ENCODE results near the gene FGGY. TPM values are rescaled to one million over a fixed set of nuclear protein-coding genes. Genes with fewer than 3 reads are reported as not detected.

Gene FGGY
- total RNA-seq, 2 donors from 2014 or later: 16.0 to 21.8 TPM

DNA sequence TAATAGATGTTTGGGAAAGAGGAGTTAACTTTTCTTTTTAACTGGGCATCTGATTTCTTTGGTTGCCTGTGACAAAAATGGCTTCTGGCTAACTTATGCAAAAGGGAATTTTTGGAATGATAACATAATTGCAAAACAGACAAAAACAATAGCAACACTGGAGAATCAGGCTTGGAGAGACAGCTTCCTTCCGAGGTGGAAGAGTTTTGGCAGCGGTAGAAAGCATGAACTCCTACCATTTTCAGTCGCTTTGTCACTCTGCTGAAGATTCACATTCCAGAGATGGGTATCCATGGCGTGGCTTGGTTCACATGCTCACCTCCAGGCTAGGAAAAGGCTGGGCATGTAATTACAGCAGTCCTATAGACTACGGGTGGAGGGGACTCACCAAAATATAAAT, 17.2 kb upstream of the FGGY start:
- DNase-seq (ENCODE audit: low spot score): no peak
- H3K9me3 ChIP-seq: no peaks in the 10 kb centered on the region

GRCh38 chr1:59282951-59283350, 13.9 kb upstream of the FGGY start:
- DNase-seq (ENCODE audit: low spot score): no peak
- H3K36me3 ChIP-seq: no peaks in the 10 kb centered on the region
- no peak overlapping the region for H3K4me3 ChIP-seq
- no peaks in the 10 kb centered on the region for H3K27me3 ChIP-seq
- TF ChIP-seq CTCF (IDR thresholded peaks at IDR 0.05): no peak
- no peaks in the 10 kb centered on the region for H3K4me1 ChIP-seq
- H3K9me3 ChIP-seq: no peaks in the 10 kb centered on the region
- H3K27ac ChIP-seq: no peak overlapping the region

More for the DNA sequence above, 17.2 kb upstream of the FGGY start:
- Histone ChIP-seq H3K27me3 (no peaks in the 10 kb centered on the region), H3K36me3 (no peaks in the 10 kb centered on the region), H3K4me3 (no peak overlapping the region), H3K4me1 (no peaks in the 10 kb centered on the region), H3K27ac (no peak overlapping the region)
- no peak for TF ChIP-seq CTCF (IDR thresholded peaks at IDR 0.05)

- Histone ChIP-seq H3K4me1 (no peaks in the 10 kb centered on the region), H3K36me3 (no peaks in the 10 kb centered on the region), H3K9me3 (no peaks in the 10 kb centered on the region), H3K4me3 (no peak overlapping the region), H3K27me3 (no peaks in the 10 kb centered on the region), H3K27ac (no peak overlapping the region)
- DNase-seq (ENCODE audit: low spot score): no peak
- no peak for TF ChIP-seq CTCF (IDR thresholded peaks at IDR 0.05)
Observed at GRCh38 chr1:59285691-59286090, 11.2 kb upstream of the FGGY start.

DNA sequence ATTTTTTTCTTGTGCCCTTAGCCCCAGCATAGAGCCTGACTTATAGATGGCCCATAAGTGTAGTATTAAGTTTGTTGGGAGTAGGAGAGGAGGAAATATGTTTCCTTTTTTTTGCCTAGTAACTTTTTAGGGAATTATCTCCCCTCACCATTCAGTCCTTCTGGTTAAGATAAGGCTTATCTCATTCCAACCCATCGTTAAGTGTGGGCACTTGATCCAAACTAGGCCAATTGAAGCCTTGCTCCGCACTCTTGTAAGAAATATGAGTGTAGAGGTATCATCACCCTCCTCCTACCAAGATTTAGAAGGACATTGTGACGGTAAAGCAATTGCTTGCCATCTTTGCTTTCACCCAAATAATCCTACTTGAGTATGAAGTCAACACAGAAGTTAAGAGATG, 8.8 kb upstream of the FGGY start:
- no peaks in the 10 kb centered on the region for H3K36me3 ChIP-seq
- H3K9me3 ChIP-seq: no peaks in the 10 kb centered on the region
- no peaks in the 10 kb centered on the region for H3K27me3 ChIP-seq
- H3K4me3 ChIP-seq: no peak overlapping the region
- no peak overlapping the region for H3K27ac ChIP-seq
- H3K4me1 ChIP-seq: peaks cover 0 to 11% of the 10 kb centered on the region in 2 donors
- no peak for DNase-seq (ENCODE audit: low spot score)
- no peak for TF ChIP-seq CTCF (IDR thresholded peaks at IDR 0.05)

DNA sequence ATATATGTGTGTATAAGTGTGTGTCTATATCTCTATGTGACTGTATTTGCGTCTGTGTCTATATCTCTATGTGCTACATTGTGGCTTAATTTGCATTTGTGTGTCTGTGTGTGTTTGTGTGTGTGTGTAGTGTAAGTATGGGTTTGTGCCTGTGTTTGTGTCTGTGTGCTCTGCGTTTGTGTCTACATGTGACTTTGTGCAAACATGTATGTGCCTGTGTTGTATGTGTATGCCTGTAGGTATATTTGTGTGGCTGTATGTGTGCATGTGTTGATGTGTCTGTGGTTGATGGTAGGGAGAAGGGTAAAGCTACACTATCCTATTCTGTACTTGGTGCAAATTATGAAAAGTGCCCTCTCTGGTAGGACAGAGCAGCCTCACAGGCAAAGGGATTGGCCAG, 7.3 kb upstream of the FGGY start:
- Histone ChIP-seq H3K27me3 (no peaks in the 10 kb centered on the region), H3K27ac (no peak overlapping the region), H3K36me3 (no peaks in the 10 kb centered on the region), H3K4me3 (no peak overlapping the region), H3K4me1 (peaks cover 0 to 13% of the 10 kb centered on the region in 2 donors), H3K9me3 (no peaks in the 10 kb centered on the region)
- DNase-seq (ENCODE audit: low spot score): no peak
- no peak for TF ChIP-seq CTCF (IDR thresholded peaks at IDR 0.05)

DNA sequence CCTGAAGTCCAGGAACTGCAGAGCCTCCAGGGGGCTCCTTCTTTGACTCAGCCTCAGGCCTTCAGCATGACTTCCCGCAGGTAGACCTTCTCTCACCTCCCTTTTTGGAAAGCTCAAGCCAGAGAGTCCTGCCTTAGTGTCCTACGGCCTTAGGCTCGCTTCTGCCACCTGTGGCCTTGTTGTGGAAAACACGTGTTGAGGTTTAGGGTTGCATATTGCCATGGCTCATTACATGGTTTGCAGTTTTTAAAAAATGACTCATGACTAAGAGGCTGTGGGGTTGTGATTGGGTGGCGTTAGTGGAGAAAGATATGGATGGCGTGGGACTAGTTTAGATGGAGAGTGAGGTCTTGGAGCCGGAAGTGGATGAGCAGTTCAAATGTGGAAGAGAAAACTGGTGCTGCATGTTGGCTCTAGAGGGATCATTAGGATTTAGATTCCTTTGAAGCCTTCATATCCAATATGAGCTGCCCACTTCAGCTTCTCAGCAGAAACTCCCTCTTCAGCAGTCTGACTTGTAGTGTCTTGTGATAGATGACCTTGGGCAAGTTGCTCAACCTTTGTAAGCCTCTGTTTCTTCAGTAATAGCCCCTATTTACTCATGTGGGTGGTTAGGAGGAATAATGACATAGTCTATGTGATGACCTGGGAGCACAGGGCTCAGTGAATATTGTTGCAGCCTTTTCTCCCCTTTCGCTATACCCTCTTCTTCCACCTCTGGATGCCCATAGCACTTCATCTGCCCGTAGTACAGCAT, 6.5 kb upstream of the FGGY start:
- peak in 1 of 2 donors; percentile 53 for TF ChIP-seq CTCF (IDR thresholded peaks at IDR 0.05)
- Histone ChIP-seq H3K4me1 (peaks cover 0 to 13% of the 10 kb centered on the region in 2 donors), H3K36me3 (no peaks in the 10 kb centered on the region), H3K27ac (no peak overlapping the region), H3K27me3 (no peaks in the 10 kb centered on the region), H3K4me3 (no peak overlapping the region), H3K9me3 (no peaks in the 10 kb centered on the region)
- no peak for DNase-seq (ENCODE audit: low spot score)
